ENCODE results near the gene ZNF275. TPM values are rescaled to one million over a fixed set of nuclear protein-coding genes. Genes with fewer than 3 reads are reported as not detected.

Gene ZNF275
- total and polyA plus RNA-seq, 2 of the 8 experiments (the other 6 are each of a cell fraction or from before 2014, with no cell fraction given): 8.2 to 9.1 TPM

DNA sequence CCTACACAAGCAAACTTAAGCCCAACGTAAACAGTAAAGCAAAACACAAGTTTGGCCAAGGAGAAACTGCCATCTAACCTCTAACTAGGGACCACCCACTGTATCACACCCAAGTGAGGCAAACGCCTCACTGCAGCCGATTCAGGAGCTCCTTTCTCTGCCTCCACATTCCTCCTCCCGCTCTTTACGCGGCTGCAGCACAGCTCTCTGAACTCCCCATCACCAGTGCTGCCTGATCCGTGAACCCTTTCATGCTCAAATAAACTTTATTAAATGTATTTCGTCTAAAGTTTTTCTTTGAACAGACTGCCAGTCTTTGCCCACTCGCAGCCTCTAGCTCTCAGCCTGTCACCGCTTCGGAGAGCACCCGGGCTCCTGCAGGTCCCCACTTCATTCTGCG, 60.7 kb downstream of the ZNF275 start:
- Histone ChIP-seq H4K5ac (ENCODE audit: insufficient read length, low read depth, low read length) (no peak overlapping the region), H4K8ac (ENCODE audit: extremely low read depth, insufficient read depth, low read length) (no peak overlapping the region), H3K79me1 (ENCODE audit: low read depth, low read length) (no peaks in the 10 kb centered on the region), H2BK5ac (ENCODE audit: low read depth, low read length) (no peak overlapping the region), H3K4me2 (ENCODE audit: insufficient read depth in 1 of 2, low read depth in 2 of 2, low read length in 2 of 2) (no peak overlapping the region), H2BK15ac (ENCODE audit: low read length) (no peak overlapping the region), H4K91ac (replicated peaks; ENCODE audit: insufficient read length, low read length) (no peak overlapping the region), H3K56ac (replicated peaks; ENCODE audit: insufficient read length, low read depth, low read length) (no peak overlapping the region), H3K14ac (ENCODE audit: insufficient read length) (no peak overlapping the region), H3K9me3 (ENCODE audit: insufficient read depth in 2 of 2, low read depth in 1 of 2, low read length in 1 of 2) (peaks cover 0 to 14% of the 10 kb centered on the region in 2 experiments; a peak in 1 of 4 replicates), H3K27me3 (replicated peaks in 1 of 4; ENCODE audit: control insufficient read depth in 3 of 4, extremely low read depth in 1 of 4, insufficient read depth in 3 of 4, low read length in 3 of 4) (no peaks in the 10 kb centered on the region; a peak in 1 of 7 replicates), H3K27ac (ENCODE audit: low read depth, low read length) (no peak overlapping the region), H4K20me1 (replicated peaks in 1 of 2; ENCODE audit: control insufficient read depth in 1 of 2, insufficient read depth in 2 of 2, low read length in 2 of 2) (no peaks in the 10 kb centered on the region), H2BK20ac (ENCODE audit: low read length) (no peak overlapping the region), H3K4me1 (replicated peaks in 1 of 4; ENCODE audit: control insufficient read depth in 3 of 4, insufficient read depth in 4 of 4, low read length in 3 of 4) (no peaks in the 10 kb centered on the region), H3K23ac (ENCODE audit: insufficient read length) (no peak overlapping the region), H3K79me2 (ENCODE audit: control insufficient read depth in 1 of 2, insufficient read depth in 2 of 2, low read length in 2 of 2) (no peaks in the 10 kb centered on the region), H2BK12ac (ENCODE audit: low read depth, low read length) (no peak overlapping the region), H2BK120ac (replicated peaks; ENCODE audit: low read depth, low read length) (no peak overlapping the region), H3K23me2 (ENCODE audit: low read depth, low read length) (peaks cover 24% of the 10 kb centered on the region; the same call in 1 of the 2 replicates), H2AFZ (ENCODE audit: low read length) (no peak overlapping the region), H3K4ac (replicated peaks; ENCODE audit: insufficient read length, low read depth, low read length) (no peak overlapping the region), H3K18ac (ENCODE audit: extremely low read depth, low read length) (no peak overlapping the region), H2AK5ac (ENCODE audit: low read depth, low read length) (no peak overlapping the region), H3K4me3 (ENCODE audit: extremely low read depth in 1 of 4, insufficient read depth in 2 of 4, low read depth in 3 of 4, low read length in 4 of 4) (no peak overlapping the region), H3K9ac (replicated peaks in 1 of 4; ENCODE audit: extremely low read depth in 1 of 4, low read depth in 3 of 4, low read length in 3 of 4) (no peak overlapping the region), H3K36me3 (ENCODE audit: control insufficient read depth in 2 of 4, insufficient read depth in 4 of 4, low read length in 3 of 4) (no peaks in the 10 kb centered on the region)
- DNase-seq (ENCODE audit: low read depth in 1 of 2, low spot score in 2 of 2) (no peak), FAIRE-seq (no peak)
- ChIA-PET POLR2A (ENCODE audit: partially characterized antibody) (no interaction called here), CTCF (ENCODE audit: partially characterized antibody) (interaction anchor here (1.2 to 1.8 kb wide), 3 partner anchors 12 to 43 kb away, joined by 3 to 4 read pairs (median 4); no protein-coding TSS in a partner anchor)
- 81% methylated on average over 11 of the region's 13 CpGs; no CpG with 5 or more reads in 1 of the 2 experiments for WGBS, 2 experiments (ENCODE audit: extremely low coverage in 1 of 2, insufficient coverage in 1 of 2, insufficient read length in 1 of 2, insufficient replicate concordance in 2 of 2, low coverage in 1 of 2, low lambda C conversion rate in 2 of 2, missing lambda C conversion rate in 1 of 2)
- TF ChIP-seq KDM5A (IDR thresholded peaks at IDR 0.05; ENCODE audit: low read length): no peak

Measured in H1 (cell line).